ENCODE results near the gene SEMA6B. TPM values are rescaled to one million over a fixed set of nuclear protein-coding genes. Genes with fewer than 3 reads are reported as not detected.
A peak's percentile ranks its signal among the peaks of the same experiment; 100 is the strongest.

Gene SEMA6B
- total and polyA plus RNA-seq, 10 of the 15 experiments (the other 5 are each of a cell fraction or from before 2014, with no cell fraction given): 0.13 TPM; not detected in 9

GRCh38 chr19:4557971-4558941, 1.2 kb downstream of the SEMA6B start (continued):
- TF ChIP-seq, protein P1, sequence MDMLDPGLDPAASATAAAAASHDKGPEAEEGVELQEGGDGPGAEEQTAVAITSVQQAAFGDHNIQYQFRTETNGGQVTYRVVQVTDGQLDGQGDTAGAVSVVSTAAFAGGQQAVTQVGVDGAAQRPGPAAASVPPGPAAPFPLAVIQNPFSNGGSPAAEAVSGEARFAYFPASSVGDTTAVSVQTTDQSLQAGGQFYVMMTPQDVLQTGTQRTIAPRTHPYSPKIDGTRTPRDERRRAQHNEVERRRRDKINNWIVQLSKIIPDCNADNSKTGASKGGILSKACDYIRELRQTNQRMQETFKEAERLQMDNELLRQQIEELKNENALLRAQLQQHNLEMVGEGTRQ (IDR thresholded peaks at IDR 0.05; ENCODE audit: borderline replicate concordance, low read depth, low read length): no peak
- TF ChIP-seq, protein P2, sequence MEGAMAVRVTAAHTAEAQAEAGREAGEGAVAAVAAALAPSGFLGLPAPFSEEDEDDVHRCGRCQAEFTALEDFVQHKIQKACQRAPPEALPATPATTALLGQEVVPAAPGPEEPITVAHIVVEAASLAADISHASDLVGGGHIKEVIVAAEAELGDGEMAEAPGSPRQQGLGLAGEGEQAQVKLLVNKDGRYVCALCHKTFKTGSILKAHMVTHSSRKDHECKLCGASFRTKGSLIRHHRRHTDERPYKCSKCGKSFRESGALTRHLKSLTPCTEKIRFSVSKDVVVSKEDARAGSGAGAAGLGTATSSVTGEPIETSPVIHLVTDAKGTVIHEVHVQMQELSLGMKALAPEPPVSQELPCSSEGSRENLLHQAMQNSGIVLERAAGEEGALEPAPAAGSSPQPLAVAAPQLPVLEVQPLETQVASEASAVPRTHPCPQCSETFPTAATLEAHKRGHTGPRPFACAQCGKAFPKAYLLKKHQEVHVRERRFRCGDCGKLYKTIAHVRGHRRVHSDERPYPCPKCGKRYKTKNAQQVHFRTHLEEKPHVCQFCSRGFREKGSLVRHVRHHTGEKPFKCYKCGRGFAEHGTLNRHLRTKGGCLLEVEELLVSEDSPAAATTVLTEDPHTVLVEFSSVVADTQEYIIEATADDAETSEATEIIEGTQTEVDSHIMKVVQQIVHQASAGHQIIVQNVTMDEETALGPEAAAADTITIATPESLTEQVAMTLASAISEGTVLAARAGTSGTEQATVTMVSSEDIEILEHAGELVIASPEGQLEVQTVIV (IDR thresholded peaks at IDR 0.05; ENCODE audit: borderline replicate concordance, partially characterized antibody): no peak
- TF ChIP-seq TAF1 (IDR thresholded peaks at IDR 0.05; ENCODE audit: borderline replicate concordance, low read depth, low read length) (no peak), RUNX3 (IDR thresholded peaks at IDR 0.05; ENCODE audit: low read length) (no peak), RELB (IDR thresholded peaks at IDR 0.05; ENCODE audit: low read depth) (no peak), FOXK2 (IDR thresholded peaks at IDR 0.05) (no peak), IKZF1 (conservative IDR thresholded peaks at IDR 0.05) (0 out of 2 replicates have a peak, but pooled peaks have one; percentile 22), SUZ12 (IDR thresholded peaks at IDR 0.05; ENCODE audit: unreplicated experiment) (no peak), BACH1 (IDR thresholded peaks at IDR 0.05; ENCODE audit: borderline replicate concordance) (no peak), MLLT1 (IDR thresholded peaks at IDR 0.05) (no peak), SKIL (IDR thresholded peaks at IDR 0.05; ENCODE audit: low read depth, poor library complexity, severe bottlenecking) (no peak), JUND (IDR thresholded peaks at IDR 0.05; ENCODE audit: low read depth, low read length) (no peak), JUNB (IDR thresholded peaks at IDR 0.05) (no peak)
- TF ChIP-seq, protein P3, sequence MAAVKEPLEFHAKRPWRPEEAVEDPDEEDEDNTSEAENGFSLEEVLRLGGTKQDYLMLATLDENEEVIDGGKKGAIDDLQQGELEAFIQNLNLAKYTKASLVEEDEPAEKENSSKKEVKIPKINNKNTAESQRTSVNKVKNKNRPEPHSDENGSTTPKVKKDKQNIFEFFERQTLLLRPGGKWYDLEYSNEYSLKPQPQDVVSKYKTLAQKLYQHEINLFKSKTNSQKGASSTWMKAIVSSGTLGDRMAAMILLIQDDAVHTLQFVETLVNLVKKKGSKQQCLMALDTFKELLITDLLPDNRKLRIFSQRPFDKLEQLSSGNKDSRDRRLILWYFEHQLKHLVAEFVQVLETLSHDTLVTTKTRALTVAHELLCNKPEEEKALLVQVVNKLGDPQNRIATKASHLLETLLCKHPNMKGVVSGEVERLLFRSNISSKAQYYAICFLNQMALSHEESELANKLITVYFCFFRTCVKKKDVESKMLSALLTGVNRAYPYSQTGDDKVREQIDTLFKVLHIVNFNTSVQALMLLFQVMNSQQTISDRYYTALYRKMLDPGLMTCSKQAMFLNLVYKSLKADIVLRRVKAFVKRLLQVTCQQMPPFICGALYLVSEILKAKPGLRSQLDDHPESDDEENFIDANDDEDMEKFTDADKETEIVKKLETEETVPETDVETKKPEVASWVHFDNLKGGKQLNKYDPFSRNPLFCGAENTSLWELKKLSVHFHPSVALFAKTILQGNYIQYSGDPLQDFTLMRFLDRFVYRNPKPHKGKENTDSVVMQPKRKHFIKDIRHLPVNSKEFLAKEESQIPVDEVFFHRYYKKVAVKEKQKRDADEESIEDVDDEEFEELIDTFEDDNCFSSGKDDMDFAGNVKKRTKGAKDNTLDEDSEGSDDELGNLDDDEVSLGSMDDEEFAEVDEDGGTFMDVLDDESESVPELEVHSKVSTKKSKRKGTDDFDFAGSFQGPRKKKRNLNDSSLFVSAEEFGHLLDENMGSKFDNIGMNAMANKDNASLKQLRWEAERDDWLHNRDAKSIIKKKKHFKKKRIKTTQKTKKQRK (IDR thresholded peaks at IDR 0.05; ENCODE audit: low read depth, low read length): no peak

Measured in GM12878 (cell line).